Measurements from ENCODE around the gene AGBL1.
A peak's percentile ranks its signal among the peaks of the same experiment; 100 is the strongest.

Gene AGBL1

DNA sequence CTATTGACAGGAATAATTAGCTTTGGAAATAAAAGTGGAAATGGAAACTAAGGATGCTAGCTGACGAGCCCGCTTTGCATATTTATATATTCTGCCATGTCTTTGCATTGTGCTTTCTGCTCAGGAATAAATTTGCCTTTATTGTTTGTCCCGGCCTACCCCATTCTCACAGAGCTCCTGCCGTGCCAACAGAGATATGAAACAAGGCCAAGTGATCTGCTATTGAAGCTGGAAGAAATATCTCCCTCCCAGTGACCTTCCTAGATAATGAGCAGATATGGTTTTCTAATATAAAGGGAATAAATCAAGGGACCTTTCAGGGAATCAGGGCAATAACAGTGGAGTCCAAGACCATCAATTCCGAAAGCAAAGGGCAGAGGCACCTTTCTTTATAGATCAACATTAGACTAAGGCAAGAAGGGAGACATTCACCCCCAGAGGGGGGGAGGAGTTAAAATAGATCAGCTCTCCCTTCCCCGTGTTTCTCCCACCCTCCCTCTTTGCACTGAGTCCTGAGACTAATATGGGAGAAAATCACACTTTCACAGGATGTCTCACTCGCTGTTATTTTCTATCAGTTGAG lies 664.6 kb downstream of the AGBL1 start:
- Histone ChIP-seq H3K27me3 (ENCODE audit: insufficient read depth, poor library complexity, severe bottlenecking) (no peaks in the 10 kb centered on the region), H3K4me3 (ENCODE audit: severe bottlenecking) (no peak overlapping the region), H3K36me3 (ENCODE audit: low read depth) (no peaks in the 10 kb centered on the region), H3K27ac (ENCODE audit: poor library complexity, severe bottlenecking) (no peak overlapping the region), H3K9me3 (ENCODE audit: severe bottlenecking) (no peaks in the 10 kb centered on the region), H3K4me1 (ENCODE audit: insufficient read depth, poor library complexity, severe bottlenecking) (no peaks in the 10 kb centered on the region)
- DNase-seq (ENCODE audit: low spot score): no peak
- TF ChIP-seq, protein P1, sequence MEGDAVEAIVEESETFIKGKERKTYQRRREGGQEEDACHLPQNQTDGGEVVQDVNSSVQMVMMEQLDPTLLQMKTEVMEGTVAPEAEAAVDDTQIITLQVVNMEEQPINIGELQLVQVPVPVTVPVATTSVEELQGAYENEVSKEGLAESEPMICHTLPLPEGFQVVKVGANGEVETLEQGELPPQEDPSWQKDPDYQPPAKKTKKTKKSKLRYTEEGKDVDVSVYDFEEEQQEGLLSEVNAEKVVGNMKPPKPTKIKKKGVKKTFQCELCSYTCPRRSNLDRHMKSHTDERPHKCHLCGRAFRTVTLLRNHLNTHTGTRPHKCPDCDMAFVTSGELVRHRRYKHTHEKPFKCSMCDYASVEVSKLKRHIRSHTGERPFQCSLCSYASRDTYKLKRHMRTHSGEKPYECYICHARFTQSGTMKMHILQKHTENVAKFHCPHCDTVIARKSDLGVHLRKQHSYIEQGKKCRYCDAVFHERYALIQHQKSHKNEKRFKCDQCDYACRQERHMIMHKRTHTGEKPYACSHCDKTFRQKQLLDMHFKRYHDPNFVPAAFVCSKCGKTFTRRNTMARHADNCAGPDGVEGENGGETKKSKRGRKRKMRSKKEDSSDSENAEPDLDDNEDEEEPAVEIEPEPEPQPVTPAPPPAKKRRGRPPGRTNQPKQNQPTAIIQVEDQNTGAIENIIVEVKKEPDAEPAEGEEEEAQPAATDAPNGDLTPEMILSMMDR (IDR thresholded peaks at IDR 0.05; ENCODE audit: poor library complexity, severe bottlenecking): no peak
- ATAC-seq (ENCODE audit: low read depth): no peak

- Histone ChIP-seq H3K27ac (ENCODE audit: poor library complexity, severe bottlenecking) (no peak overlapping the region), H3K4me1 (ENCODE audit: insufficient read depth, poor library complexity, severe bottlenecking) (no peaks in the 10 kb centered on the region), H3K27me3 (ENCODE audit: insufficient read depth, poor library complexity, severe bottlenecking) (peaks cover 8% of the 10 kb centered on the region), H3K4me3 (ENCODE audit: severe bottlenecking) (no peak overlapping the region), H3K36me3 (ENCODE audit: low read depth) (no peaks in the 10 kb centered on the region), H3K9me3 (ENCODE audit: severe bottlenecking) (no peaks in the 10 kb centered on the region)
- ATAC-seq (ENCODE audit: low read depth) (no peak), DNase-seq (ENCODE audit: low spot score) (no peak)
- TF ChIP-seq, protein P1 (IDR thresholded peaks at IDR 0.05; ENCODE audit: poor library complexity, severe bottlenecking): no peak
Observed at GRCh38 chr15:86751116-86751515, 671.4 kb downstream of the AGBL1 start.

DNA sequence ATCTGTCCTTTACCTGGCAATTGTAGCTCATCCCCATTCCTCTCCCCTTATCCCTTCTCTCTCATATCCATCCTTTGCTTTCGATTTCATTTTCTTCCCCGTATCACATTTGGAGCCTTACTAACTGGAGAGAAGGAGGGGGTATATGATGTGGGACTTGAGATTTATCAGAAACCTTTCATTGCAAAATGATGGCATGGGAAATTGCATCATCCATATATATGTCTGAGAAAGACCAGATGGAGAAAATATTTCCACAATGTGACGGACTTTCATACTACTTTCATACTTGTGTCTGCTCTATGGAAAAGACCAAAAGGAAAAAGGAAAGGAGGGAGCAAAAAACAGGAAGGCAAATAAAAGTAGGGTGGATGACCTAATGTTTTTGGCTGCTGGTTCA lies 675.2 kb downstream of the AGBL1 start:
- no peak for ATAC-seq (ENCODE audit: low read depth)
- H3K9me3 ChIP-seq (ENCODE audit: severe bottlenecking): no peaks in the 10 kb centered on the region
- TF ChIP-seq, protein P1 (IDR thresholded peaks at IDR 0.05; ENCODE audit: poor library complexity, severe bottlenecking): no peak
- DNase-seq (ENCODE audit: low spot score): no peak
- H3K27ac ChIP-seq (ENCODE audit: poor library complexity, severe bottlenecking): no peak overlapping the region
- no peaks in the 10 kb centered on the region for H3K36me3 ChIP-seq (ENCODE audit: low read depth)
- no peak overlapping the region for H3K4me3 ChIP-seq (ENCODE audit: severe bottlenecking)
- H3K27me3 ChIP-seq (ENCODE audit: insufficient read depth, poor library complexity, severe bottlenecking): peaks cover 24% of the 10 kb centered on the region
- H3K4me1 ChIP-seq (ENCODE audit: insufficient read depth, poor library complexity, severe bottlenecking): no peaks in the 10 kb centered on the region

DNA sequence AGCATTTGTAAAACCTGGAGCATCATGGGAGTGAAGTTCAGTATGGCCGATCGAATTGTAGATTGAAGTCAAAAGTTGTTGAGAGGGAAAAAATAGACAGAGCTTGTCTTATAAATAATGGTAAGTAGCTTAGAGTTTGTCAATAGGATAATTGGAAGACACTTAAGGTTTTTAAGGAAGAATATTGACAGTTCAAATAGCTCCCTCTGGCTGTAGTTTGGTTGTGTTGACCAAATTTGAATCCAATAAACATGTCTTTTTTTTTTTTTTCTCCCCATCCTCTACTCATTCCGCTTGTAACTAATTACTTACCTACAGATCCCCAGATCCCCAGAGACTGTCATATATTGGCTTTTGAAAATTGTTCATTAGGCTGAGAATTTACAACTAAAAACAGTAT lies 677.0 kb downstream of the AGBL1 start:
- no peak overlapping the region for H3K4me3 ChIP-seq (ENCODE audit: severe bottlenecking)
- ATAC-seq (ENCODE audit: low read depth) (no peak), DNase-seq (ENCODE audit: low spot score) (no peak)
- H3K4me1 ChIP-seq (ENCODE audit: insufficient read depth, poor library complexity, severe bottlenecking): no peaks in the 10 kb centered on the region
- H3K27me3 ChIP-seq (ENCODE audit: insufficient read depth, poor library complexity, severe bottlenecking): peaks cover 26% of the 10 kb centered on the region
- no peaks in the 10 kb centered on the region for H3K36me3 ChIP-seq (ENCODE audit: low read depth)
- TF ChIP-seq, protein P1 (IDR thresholded peaks at IDR 0.05; ENCODE audit: poor library complexity, severe bottlenecking): peak; percentile 37
- no peaks in the 10 kb centered on the region for H3K9me3 ChIP-seq (ENCODE audit: severe bottlenecking)
- no peak overlapping the region for H3K27ac ChIP-seq (ENCODE audit: poor library complexity, severe bottlenecking)

GRCh38 chr15:86759800-86760523 lies 680.3 kb downstream of the AGBL1 start:
- DNase-seq (ENCODE audit: low spot score) (no peak), ATAC-seq (ENCODE audit: low read depth) (no peak)
- H3K4me1 ChIP-seq (ENCODE audit: insufficient read depth, poor library complexity, severe bottlenecking): no peaks in the 10 kb centered on the region
- no peak overlapping the region for H3K4me3 ChIP-seq (ENCODE audit: severe bottlenecking)
- H3K36me3 ChIP-seq (ENCODE audit: low read depth): no peaks in the 10 kb centered on the region
- no peak overlapping the region for H3K27ac ChIP-seq (ENCODE audit: poor library complexity, severe bottlenecking)
- H3K27me3 ChIP-seq (ENCODE audit: insufficient read depth, poor library complexity, severe bottlenecking): peaks cover 22% of the 10 kb centered on the region
- no peaks in the 10 kb centered on the region for H3K9me3 ChIP-seq (ENCODE audit: severe bottlenecking)
- TF ChIP-seq, protein P1 (IDR thresholded peaks at IDR 0.05; ENCODE audit: poor library complexity, severe bottlenecking): no peak
